ENCODE measurements around the gene DYNC2H1.

The DYNC2H1 gene

GRCh38 chr11:103274025-103274424 lies 164.8 kb downstream of the DYNC2H1 start:
- DNase-seq (ENCODE audit: low read depth in 2 of 2): no peak

- no peak for DNase-seq (ENCODE audit: low read depth in 2 of 2)
These were observed 170.6 kb downstream of the DYNC2H1 start for GRCh38 chr11:103279821-103280220.

GRCh38 chr11:103281301-103281700 lies 172.1 kb downstream of the DYNC2H1 start:
- no peak for DNase-seq (ENCODE audit: low read depth in 2 of 2)

- DNase-seq (ENCODE audit: low read depth in 2 of 2): no peak
These were observed 175.0 kb downstream of the DYNC2H1 start for GRCh38 chr11:103284260-103284659.

- DNase-seq (ENCODE audit: low read depth in 2 of 2): no peak
These were observed 185.3 kb downstream of the DYNC2H1 start for GRCh38 chr11:103294516-103294915.

GRCh38 chr11:103295704-103296103 lies 186.5 kb downstream of the DYNC2H1 start:
- DNase-seq (ENCODE audit: low read depth in 2 of 2): no peak

- DNase-seq (ENCODE audit: low read depth in 2 of 2): no peak
These were observed 188.7 kb downstream of the DYNC2H1 start for GRCh38 chr11:103297900-103298299.

- no peak for DNase-seq (ENCODE audit: low read depth in 2 of 2)
These were observed 206.0 kb downstream of the DYNC2H1 start for GRCh38 chr11:103315248-103315647.

GRCh38 chr11:103317118-103317517 lies 207.9 kb downstream of the DYNC2H1 start:
- DNase-seq (ENCODE audit: low read depth in 2 of 2): no peak

GRCh38 chr11:103322821-103323220 lies 213.6 kb downstream of the DYNC2H1 start:
- DNase-seq (ENCODE audit: low read depth in 2 of 2): no peak

- no peak for DNase-seq (ENCODE audit: low read depth in 2 of 2)
These were observed 216.5 kb downstream of the DYNC2H1 start for GRCh38 chr11:103325686-103326069.

GRCh38 chr11:103326070-103326794 lies 217.0 kb downstream of the DYNC2H1 start:
- no peak for DNase-seq (ENCODE audit: low read depth in 2 of 2)

- DNase-seq (ENCODE audit: low read depth in 2 of 2): no peak
These were observed 218.5 kb downstream of the DYNC2H1 start for GRCh38 chr11:103327721-103328120.

GRCh38 chr11:103332409-103332808 lies 223.2 kb downstream of the DYNC2H1 start:
- no peak for DNase-seq (ENCODE audit: low read depth in 2 of 2)

GRCh38 chr11:103338621-103339484 lies 229.6 kb downstream of the DYNC2H1 start:
- no peak for DNase-seq (ENCODE audit: low read depth in 2 of 2)

- DNase-seq (ENCODE audit: low read depth in 2 of 2): no peak
These were observed 230.2 kb downstream of the DYNC2H1 start for GRCh38 chr11:103339485-103339857.

- DNase-seq (ENCODE audit: low read depth in 2 of 2): no peak
These were observed 231.7 kb downstream of the DYNC2H1 start for GRCh38 chr11:103340956-103341355.

GRCh38 chr11:103344886-103345285 lies 235.7 kb downstream of the DYNC2H1 start:
- DNase-seq (ENCODE audit: low read depth in 2 of 2): no peak

- DNase-seq (ENCODE audit: low read depth in 2 of 2): no peak
These were observed 240.4 kb downstream of the DYNC2H1 start for GRCh38 chr11:103349595-103349994.

GRCh38 chr11:103354656-103355055 lies 245.4 kb downstream of the DYNC2H1 start:
- DNase-seq (ENCODE audit: low read depth in 2 of 2): no peak

GRCh38 chr11:103358251-103358650 lies 249.0 kb downstream of the DYNC2H1 start:
- DNase-seq (ENCODE audit: low read depth in 2 of 2): no peak

GRCh38 chr11:103359216-103359615 lies 250.0 kb downstream of the DYNC2H1 start:
- no peak for DNase-seq (ENCODE audit: low read depth in 2 of 2)

GRCh38 chr11:103364687-103365086 lies 255.5 kb downstream of the DYNC2H1 start:
- DNase-seq (ENCODE audit: low read depth in 2 of 2): no peak
